ENCODE data around the gene SMAD6. TPM values are rescaled to one million over a fixed set of nuclear protein-coding genes. Genes with fewer than 3 reads are reported as not detected.

The SMAD6 gene
- total and polyA plus RNA-seq, 2 donors (not counting 1 experiment from before 2014, with no cell fraction given) = 0.03 to 0.37 TPM

DNA sequence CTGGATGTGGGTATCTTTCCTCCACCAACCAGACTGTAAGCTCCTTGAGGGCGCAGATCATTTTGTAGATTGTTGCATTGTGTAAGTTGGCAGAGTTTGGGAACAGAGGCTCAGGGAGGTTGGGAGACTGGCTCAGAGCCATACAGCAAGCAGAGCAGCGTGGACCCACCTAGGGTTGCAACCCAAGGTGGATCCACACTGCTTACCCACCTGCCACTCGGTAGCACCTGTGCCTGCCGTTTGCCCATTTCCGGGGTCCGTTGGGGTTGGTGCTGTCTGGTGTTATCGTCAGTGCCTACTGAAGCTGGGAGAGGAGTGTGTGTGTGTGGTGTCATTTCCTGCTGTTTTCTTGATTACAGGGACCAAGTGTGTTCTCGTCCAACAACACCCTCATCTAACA lies 19.0 kb downstream of the SMAD6 start:
- no peaks in the 10 kb centered on the region for H3K4me1 ChIP-seq (ENCODE audit: control insufficient read depth in 2 of 2, insufficient read depth in 2 of 2, low read length in 2 of 2)
- no peak overlapping the region for H3K9ac ChIP-seq (ENCODE audit: low read length)
- H3K4me2 ChIP-seq (replicated peaks; ENCODE audit: low read depth, low read length, poor library complexity, severe bottlenecking) = no peak overlapping the region
- peaks cover 31% of the 10 kb centered on the region for H3K27me3 Mint-ChIP-seq
- DNase-seq (no peak), ATAC-seq (ENCODE audit: low read depth) (no peak)
- H2AFZ ChIP-seq (ENCODE audit: insufficient read depth, low read depth, low read length, poor library complexity, severe bottlenecking) = no peak overlapping the region
- H3K4me3 Mint-ChIP-seq = no peak overlapping the region
- no peak overlapping the region for H3K27ac Mint-ChIP-seq
- intact Hi-C loops (cut with micrococcal nuclease) = no loop called here
- no peaks in the 10 kb centered on the region for H3K36me3 ChIP-seq (replicated peaks in 1 of 2; ENCODE audit: control extremely low read depth in 1 of 2, control insufficient read depth in 1 of 2, extremely low read depth in 1 of 2, insufficient read depth in 2 of 2, low read length in 1 of 2)
- no peaks in the 10 kb centered on the region for H3K79me2 ChIP-seq (ENCODE audit: control insufficient read depth, insufficient read depth, low read length)
- H3K9me3 Mint-ChIP-seq (ENCODE audit: insufficient read depth) = no peaks in the 10 kb centered on the region
- no peak overlapping the region for H3K27ac ChIP-seq (ENCODE audit: low read length in 2 of 2)
- H3K9me3 ChIP-seq (ENCODE audit: control extremely low read depth in 1 of 3, control insufficient read depth in 2 of 3, insufficient read depth in 1 of 3, low read length in 2 of 3) = peaks cover 0 to 3% (median 0%) of the 10 kb centered on the region in 3 donors
- 92% methylated on average over 4 of the region's 8 CpGs for WGBS (ENCODE audit: insufficient coverage)
- POLR2A ChIA-PET = no interaction called here
- peaks cover 0 to 26% (median 13%) of the 10 kb centered on the region in 4 experiments for H3K27me3 ChIP-seq (replicated peaks in 1 of 4; ENCODE audit: control extremely low read depth in 1 of 4, control insufficient read depth in 3 of 4, insufficient read depth in 4 of 4, low read length in 3 of 4)
- TF ChIP-seq, protein P1, sequence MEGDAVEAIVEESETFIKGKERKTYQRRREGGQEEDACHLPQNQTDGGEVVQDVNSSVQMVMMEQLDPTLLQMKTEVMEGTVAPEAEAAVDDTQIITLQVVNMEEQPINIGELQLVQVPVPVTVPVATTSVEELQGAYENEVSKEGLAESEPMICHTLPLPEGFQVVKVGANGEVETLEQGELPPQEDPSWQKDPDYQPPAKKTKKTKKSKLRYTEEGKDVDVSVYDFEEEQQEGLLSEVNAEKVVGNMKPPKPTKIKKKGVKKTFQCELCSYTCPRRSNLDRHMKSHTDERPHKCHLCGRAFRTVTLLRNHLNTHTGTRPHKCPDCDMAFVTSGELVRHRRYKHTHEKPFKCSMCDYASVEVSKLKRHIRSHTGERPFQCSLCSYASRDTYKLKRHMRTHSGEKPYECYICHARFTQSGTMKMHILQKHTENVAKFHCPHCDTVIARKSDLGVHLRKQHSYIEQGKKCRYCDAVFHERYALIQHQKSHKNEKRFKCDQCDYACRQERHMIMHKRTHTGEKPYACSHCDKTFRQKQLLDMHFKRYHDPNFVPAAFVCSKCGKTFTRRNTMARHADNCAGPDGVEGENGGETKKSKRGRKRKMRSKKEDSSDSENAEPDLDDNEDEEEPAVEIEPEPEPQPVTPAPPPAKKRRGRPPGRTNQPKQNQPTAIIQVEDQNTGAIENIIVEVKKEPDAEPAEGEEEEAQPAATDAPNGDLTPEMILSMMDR (IDR thresholded peaks at IDR 0.05) = no peak
- no peak for TF ChIP-seq EZH2 (IDR thresholded peaks at IDR 0.05; ENCODE audit: borderline replicate concordance, insufficient read depth, low read depth, low read length, poor library complexity, severe bottlenecking)
- H3K4me3 ChIP-seq (ENCODE audit: control extremely low read depth in 1 of 5, extremely low read depth in 1 of 5, insufficient read depth in 1 of 5, low read depth in 2 of 5, low read length in 4 of 5) = no peak overlapping the region
- no peaks in the 10 kb centered on the region for H4K20me1 ChIP-seq (ENCODE audit: control insufficient read depth, insufficient read depth, low read length, poor library complexity, severe bottlenecking)
- H3K4me1 Mint-ChIP-seq = peaks cover 3% of the 10 kb centered on the region
- CTCF ChIA-PET = no interaction called here

DNA sequence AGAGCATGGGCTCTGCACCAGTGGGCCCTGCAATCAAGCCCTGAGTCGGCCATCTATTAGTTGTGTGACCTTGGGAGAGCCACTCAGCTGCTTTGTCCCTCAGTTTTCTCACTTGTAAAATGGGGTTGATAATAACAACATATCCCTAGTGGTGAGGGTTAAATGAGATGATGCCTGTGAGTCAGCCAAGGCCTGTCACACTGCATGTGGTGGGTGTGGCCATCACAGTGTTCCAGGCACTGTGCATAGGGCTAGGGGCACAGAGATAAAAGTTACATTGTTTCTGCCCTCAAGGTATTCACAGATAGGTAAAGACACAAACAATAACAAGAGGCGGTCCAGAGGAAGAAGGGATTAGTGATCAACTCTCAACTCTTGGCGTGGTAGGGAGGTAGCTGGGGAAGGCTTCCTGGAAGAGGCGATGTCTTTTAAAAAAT lies 19.5 kb downstream of the SMAD6 start:
- H3K27ac Mint-ChIP-seq = no peak overlapping the region
- WGBS (ENCODE audit: insufficient coverage) = 96% methylated on average over 2 of the region's 4 CpGs

More for the DNA sequence above, 19.5 kb downstream of the SMAD6 start:
- no peaks in the 10 kb centered on the region for H3K4me1 Mint-ChIP-seq
- no peak overlapping the region for H3K9ac ChIP-seq (ENCODE audit: low read length)
- H3K27me3 Mint-ChIP-seq = peaks cover 26% of the 10 kb centered on the region
- POLR2A ChIA-PET = no interaction called here
- H3K4me2 ChIP-seq (replicated peaks; ENCODE audit: low read depth, low read length, poor library complexity, severe bottlenecking) = no peak overlapping the region
- no peaks in the 10 kb centered on the region for H4K20me1 ChIP-seq (ENCODE audit: control insufficient read depth, insufficient read depth, low read length, poor library complexity, severe bottlenecking)
- ATAC-seq (ENCODE audit: low read depth) = no peak
- H3K9me3 Mint-ChIP-seq (ENCODE audit: insufficient read depth) = no peaks in the 10 kb centered on the region
- no peaks in the 10 kb centered on the region for H3K4me1 ChIP-seq (ENCODE audit: control insufficient read depth in 2 of 2, insufficient read depth in 2 of 2, low read length in 2 of 2)
- peaks cover 0 to 3% (median 0%) of the 10 kb centered on the region in 3 donors for H3K9me3 ChIP-seq (ENCODE audit: control extremely low read depth in 1 of 3, control insufficient read depth in 2 of 3, insufficient read depth in 1 of 3, low read length in 2 of 3)
- H2AFZ ChIP-seq (ENCODE audit: insufficient read depth, low read depth, low read length, poor library complexity, severe bottlenecking) = no peak overlapping the region
- H3K4me3 ChIP-seq (ENCODE audit: control extremely low read depth in 1 of 5, extremely low read depth in 1 of 5, insufficient read depth in 1 of 5, low read depth in 2 of 5, low read length in 4 of 5) = no peak overlapping the region
- no peak overlapping the region for H3K4me3 Mint-ChIP-seq
- DNase-seq = no peak
- CTCF ChIA-PET = no interaction called here
- no peaks in the 10 kb centered on the region for H3K79me2 ChIP-seq (ENCODE audit: control insufficient read depth, insufficient read depth, low read length)
- no peak for TF ChIP-seq EZH2 (IDR thresholded peaks at IDR 0.05; ENCODE audit: borderline replicate concordance, insufficient read depth, low read depth, low read length, poor library complexity, severe bottlenecking)
- TF ChIP-seq, protein P1 (IDR thresholded peaks at IDR 0.05) = no peak
- intact Hi-C loops (cut with micrococcal nuclease) = no loop called here
- H3K27me3 ChIP-seq (replicated peaks in 1 of 4; ENCODE audit: control extremely low read depth in 1 of 4, control insufficient read depth in 3 of 4, insufficient read depth in 4 of 4, low read length in 3 of 4) = peaks cover 0 to 26% (median 11%) of the 10 kb centered on the region in 4 experiments
- no peaks in the 10 kb centered on the region for H3K36me3 ChIP-seq (replicated peaks in 1 of 2; ENCODE audit: control extremely low read depth in 1 of 2, control insufficient read depth in 1 of 2, extremely low read depth in 1 of 2, insufficient read depth in 2 of 2, low read length in 1 of 2)
- no peak overlapping the region for H3K27ac ChIP-seq (ENCODE audit: low read length in 2 of 2)
